ENCODE measurements around the gene TCOF1.

- TF ChIP-seq GABPA (IDR thresholded peaks at IDR 0.05; ENCODE audit: low read depth) (no peak), REST (IDR thresholded peaks at IDR 0.05; ENCODE audit: insufficient replicate concordance, low read depth) (no peak), POLR2AphosphoS5 (IDR thresholded peaks at IDR 0.05; ENCODE audit: low read depth) (no peak), SPI1 (IDR thresholded peaks at IDR 0.05; ENCODE audit: borderline replicate concordance, low read depth) (no peak)
- TF ChIP-seq, protein P1, sequence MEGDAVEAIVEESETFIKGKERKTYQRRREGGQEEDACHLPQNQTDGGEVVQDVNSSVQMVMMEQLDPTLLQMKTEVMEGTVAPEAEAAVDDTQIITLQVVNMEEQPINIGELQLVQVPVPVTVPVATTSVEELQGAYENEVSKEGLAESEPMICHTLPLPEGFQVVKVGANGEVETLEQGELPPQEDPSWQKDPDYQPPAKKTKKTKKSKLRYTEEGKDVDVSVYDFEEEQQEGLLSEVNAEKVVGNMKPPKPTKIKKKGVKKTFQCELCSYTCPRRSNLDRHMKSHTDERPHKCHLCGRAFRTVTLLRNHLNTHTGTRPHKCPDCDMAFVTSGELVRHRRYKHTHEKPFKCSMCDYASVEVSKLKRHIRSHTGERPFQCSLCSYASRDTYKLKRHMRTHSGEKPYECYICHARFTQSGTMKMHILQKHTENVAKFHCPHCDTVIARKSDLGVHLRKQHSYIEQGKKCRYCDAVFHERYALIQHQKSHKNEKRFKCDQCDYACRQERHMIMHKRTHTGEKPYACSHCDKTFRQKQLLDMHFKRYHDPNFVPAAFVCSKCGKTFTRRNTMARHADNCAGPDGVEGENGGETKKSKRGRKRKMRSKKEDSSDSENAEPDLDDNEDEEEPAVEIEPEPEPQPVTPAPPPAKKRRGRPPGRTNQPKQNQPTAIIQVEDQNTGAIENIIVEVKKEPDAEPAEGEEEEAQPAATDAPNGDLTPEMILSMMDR (IDR thresholded peaks at IDR 0.05; ENCODE audit: insufficient read depth, low read length), result no peak
These were observed 36.3 kb upstream of the TCOF1 start for GRCh38 chr5:150321211-150321610.
